22Rv1 (cell line): ENCODE measurements around the gene PCSK5.

Source experiments
- CTCF ChIP-seq: fragments of 450-650 bp; IDR thresholded peaks from 2 replicates; pipeline ENCODE4 v1.5.1; 2017; ENCODE audit warnings: mild to moderate bottlenecking
- ZFX ChIP-seq: fragments of 450-650 bp; IDR thresholded peaks from 2 replicates; pipeline ENCODE4 v1.6.1; 2017; ENCODE audit warnings: antibody characterized with exemption, borderline replicate concordance

- no peak for TF ChIP-seq CTCF
- no peak for TF ChIP-seq ZFX
These were observed 271.1 kb downstream of the PCSK5 start for GRCh38 chr9:76161541-76161940.
